ENCODE data around the gene SLC35E3.

DNA sequence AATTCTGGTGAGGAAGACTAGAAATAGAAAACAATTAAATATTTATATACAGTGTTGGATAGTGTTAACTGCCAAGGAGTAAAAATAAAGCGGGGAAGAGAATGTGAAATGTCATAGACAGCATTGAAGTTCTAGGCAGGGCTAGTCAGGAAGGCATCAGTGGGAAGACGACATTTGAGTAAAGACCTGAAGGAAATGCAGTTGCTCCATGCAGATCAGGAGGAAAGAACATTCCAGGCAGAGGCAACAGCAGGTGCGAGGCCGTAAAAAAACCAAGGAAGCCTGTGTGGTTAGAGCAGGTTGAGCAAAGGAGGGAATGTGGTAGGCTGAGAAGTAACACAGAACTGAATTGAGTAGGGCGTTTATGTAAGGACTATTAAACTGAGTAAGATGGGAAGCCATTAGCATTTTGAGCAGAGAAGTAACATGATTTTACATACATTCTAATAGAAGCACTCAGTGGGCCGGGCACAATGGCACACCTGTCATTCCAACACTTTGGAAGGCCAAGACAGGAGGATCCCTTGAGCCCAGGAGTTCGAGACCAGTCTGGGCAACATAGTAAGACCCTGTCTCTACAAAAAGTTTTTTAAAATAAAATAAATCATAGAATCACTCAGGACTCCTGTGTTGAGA, 14.9 kb downstream of the SLC35E3 start:
- TF ChIP-seq EZH2 (IDR thresholded peaks at IDR 0.05; ENCODE audit: insufficient read depth, poor library complexity, severe bottlenecking) (no peak), EZH2phosphoT487 (IDR thresholded peaks at IDR 0.05; ENCODE audit: insufficient read depth, low read depth) (no peak)
